PFSK-1 (cell line): ENCODE measurements around the gene ZMAT5.

Experiments
- FOXP2 ChIP-seq: optimal IDR thresholded peaks from 2 replicates; pipeline ENCODE3; 2011; ENCODE audit warnings: borderline replicate concordance, control low read depth, inconsistent platforms; ENCODE audit not compliant: insufficient read depth; ENCODE audit errors: extremely low read length, extremely low read depth
- POLR2AphosphoS5 ChIP-seq: IDR thresholded peaks from 2 replicates; pipeline ENCODE4 v1.6.1; 2012; ENCODE audit warnings: low read depth, mild to moderate bottlenecking, control low read depth, low read length, moderate library complexity
- REST ChIP-seq, 2 experiments: IDR thresholded peaks; 2 replicates each; pipeline versions ENCODE4 v1.6.1 to v1.8.0; 2011 to 2012; ENCODE audit warnings: low read depth in 2 of 2, low read length in 2 of 2, control low read depth in 1 of 2, inconsistent platforms in 1 of 2, mild to moderate bottlenecking in 1 of 2, moderate library complexity in 1 of 2; ENCODE audit not compliant: insufficient read depth in 1 of 2
- SIN3A ChIP-seq: IDR thresholded peaks from 2 replicates; pipeline ENCODE4 v1.6.1; 2012; ENCODE audit warnings: mild to moderate bottlenecking, low read length, moderate library complexity, borderline replicate concordance; ENCODE audit not compliant: insufficient read depth
- TAF1 ChIP-seq: IDR thresholded peaks from 2 replicates; pipeline ENCODE4 v1.6.1; 2012; ENCODE audit warnings: low read length, control low read depth, borderline replicate concordance; ENCODE audit not compliant: insufficient read depth

ZMAT5 gene

GRCh38 chr22:29689880-29690213 is 77.0 kb downstream of the ZMAT5 start:
- TF ChIP-seq TAF1 (no peak), REST (IDR thresholded peaks at IDR 0.05; ENCODE audit: insufficient read depth in 1 of 2, low read depth in 2 of 2, low read length in 2 of 2) (no peak), FOXP2 (no peak)

GRCh38 chr22:29689206-29689879 is 77.5 kb downstream of the ZMAT5 start:
- TF ChIP-seq TAF1, result no peak
- TF ChIP-seq REST (IDR thresholded peaks at IDR 0.05; ENCODE audit: insufficient read depth in 1 of 2, low read depth in 2 of 2, low read length in 2 of 2), result no peak
- no peak for TF ChIP-seq SIN3A
- TF ChIP-seq FOXP2, result no peak
- no peak for TF ChIP-seq POLR2AphosphoS5

- TF ChIP-seq REST (IDR thresholded peaks at IDR 0.05; ENCODE audit: insufficient read depth in 1 of 2, low read depth in 2 of 2, low read length in 2 of 2) (no peak), SIN3A (no peak), FOXP2 (no peak), POLR2AphosphoS5 (no peak), TAF1 (no peak)
These were observed 82.6 kb downstream of the ZMAT5 start for GRCh38 chr22:29684244-29684643.

- TF ChIP-seq POLR2AphosphoS5, result no peak
- TF ChIP-seq TAF1, result no peak
These were observed 83.3 kb downstream of the ZMAT5 start for GRCh38 chr22:29683536-29683935.
